NCI-H2171 (cell line): ENCODE measurements around the gene DHX57.
"Not testable (repeated sequence)": the region's sequence is repeated elsewhere in the genome, so short reads cannot be mapped to it uniquely, and the experiment has no call there.

ENCODE experiments used
- DNase-seq: peaks from one replicate; lab custom pipeline; 2025; lab: John Stamatoyannopoulos, UW

The DHX57 gene

DNA sequence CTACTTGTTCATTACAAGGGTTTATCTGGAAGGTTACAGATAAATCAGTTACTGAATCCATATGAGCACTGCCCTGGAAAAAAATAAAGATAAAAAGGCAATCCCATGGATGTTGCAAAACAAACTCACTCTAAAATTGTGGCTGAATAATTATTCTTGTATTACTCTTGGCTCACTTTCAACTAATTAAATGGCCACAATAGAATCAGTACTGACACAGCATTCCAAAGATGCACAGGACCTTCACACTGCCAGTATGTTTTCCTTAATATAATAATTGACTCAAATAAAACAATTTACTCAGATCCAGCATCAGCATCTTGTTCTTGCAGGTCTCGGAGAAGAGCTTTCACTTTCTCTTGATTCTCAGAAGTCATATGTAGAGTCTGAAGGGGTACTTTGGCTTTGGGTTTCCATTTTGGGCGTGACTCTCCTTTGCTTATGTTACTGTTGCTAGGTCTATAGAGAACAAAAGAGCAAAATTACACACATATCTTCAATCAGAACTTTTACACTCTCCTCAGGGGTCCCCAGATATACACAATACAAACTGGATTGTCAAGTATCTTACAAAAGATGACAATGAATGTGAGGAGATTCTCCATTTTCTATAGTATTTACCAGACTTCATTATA, 12.6 kb downstream of the DHX57 start:
- DNase-seq: no peak

DNA sequence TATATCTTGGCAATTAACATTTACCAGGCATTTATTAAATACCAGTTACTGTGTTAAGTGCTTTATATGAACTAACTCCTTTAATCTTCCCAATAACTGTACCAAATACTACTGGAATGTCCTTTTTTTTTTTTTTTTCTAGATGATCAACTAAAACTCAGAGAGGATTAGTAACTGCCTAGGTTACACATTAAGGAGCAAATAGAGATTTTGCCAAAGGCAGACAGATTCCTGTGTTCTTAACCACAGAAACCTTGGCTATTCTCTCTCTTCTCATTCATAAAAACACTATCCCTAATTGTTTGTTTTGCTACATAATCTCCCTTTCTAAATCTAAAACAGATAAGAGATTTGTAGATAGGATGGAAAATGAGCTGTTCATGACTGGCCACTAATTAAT, 13.3 kb downstream of the DHX57 start:
- DNase-seq: no peak

DNA sequence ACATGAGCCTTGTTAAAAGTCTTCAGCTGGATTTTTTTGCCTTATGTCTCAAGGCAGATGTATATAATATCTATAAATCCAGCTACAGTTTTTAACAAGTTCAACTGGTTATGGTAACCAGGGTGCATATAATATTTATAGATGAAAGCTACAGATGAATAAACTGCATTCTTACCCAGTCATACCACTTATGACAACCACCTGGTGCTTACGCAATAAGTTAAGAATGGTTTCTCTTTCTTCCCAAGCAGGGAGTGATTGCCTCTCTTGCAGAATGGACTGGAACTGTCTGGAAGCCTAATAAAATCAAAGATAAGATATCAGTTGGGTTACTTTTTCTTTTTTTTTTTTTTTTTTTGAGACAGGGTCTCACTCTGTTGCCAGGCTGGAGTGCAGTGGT, 19.6 kb downstream of the DHX57 start:
- no peak for DNase-seq

DNA sequence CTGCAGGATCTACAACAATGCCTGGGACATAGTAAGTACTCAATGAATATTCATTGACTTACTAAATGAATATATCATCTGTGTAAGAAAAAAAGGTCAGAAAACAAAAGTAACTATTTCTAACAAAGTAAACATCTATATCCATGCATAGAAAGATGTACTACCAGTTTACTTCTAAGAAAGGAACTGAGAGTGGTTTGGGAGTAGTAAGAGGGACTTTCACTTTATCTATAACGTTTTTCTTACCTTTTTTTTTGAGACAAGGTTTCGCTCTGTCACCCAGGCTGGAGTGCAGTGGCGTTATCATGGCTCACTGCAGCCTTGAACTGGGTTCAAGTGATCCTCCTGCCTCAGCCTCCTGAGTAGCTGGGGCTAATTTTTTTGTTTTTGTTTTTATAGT, 25.7 kb downstream of the DHX57 start:
- DNase-seq: no peak

DNA sequence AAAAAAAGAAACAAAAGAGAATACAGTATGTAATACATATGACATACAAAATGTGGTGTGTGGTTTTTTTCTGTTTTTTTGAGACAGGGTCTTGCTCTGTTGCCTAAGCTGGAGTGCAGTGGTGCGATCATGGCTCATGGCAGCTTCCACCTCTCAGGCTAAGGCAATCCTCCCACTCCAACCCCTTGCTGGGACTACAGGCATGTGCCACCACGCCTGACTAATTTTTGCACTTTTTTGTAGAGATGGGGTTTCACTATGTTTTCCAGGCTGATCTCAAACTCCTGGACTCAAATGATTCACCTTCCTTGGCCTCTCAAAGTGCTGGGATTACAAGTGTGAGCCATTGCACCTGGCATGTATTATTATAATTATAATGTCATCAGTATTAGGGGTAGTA, 38.9 kb downstream of the DHX57 start:
- DNase-seq: no peak

DNA sequence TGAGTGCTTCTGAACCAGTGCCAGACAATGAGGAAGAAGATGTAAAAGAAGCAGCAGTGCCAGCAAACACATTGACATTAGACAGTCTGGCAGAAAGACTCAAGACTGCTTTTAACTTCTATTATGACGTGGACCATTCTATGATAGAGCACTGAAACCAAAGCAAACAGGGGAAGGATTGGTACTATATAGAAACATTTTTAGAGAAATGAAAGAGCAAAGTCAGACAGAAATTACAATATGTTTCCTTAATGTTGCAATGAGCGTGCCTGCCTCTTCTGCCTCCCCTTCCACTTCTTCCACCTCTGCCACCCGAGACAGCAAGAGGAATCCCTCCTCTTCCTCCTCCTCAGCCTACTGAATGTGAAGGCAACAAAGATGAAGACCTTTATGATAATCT, 39.7 kb downstream of the DHX57 start:
- DNase-seq: no peak

DNA sequence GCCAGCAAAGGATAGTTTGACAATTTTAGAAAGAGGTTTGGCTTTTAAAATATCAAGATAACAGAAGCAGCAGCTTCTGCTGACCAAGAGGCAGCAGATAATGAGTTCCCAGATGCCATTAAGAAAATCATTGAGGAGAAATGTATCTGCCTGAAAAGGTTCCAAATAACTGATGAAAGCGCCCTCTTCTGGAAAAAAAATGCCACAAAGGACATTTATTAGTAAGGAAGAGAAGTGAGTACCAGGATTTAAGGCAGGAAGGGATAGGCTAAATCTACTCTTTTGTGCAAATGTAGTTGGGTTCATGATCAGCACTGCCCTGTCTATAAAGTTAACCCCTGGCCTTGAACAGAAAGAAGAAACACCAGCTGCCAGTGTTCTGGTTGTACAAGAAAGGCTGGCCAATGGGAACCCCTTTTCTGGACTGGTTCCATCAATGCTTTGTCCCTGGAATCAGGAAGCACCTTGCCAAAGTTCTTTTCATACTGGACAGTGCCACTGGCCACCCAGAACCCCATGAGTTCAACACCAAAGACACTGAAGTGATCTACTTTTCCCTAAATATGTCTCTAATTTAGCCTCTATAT, 40.6 kb downstream of the DHX57 start:
- no peak for DNase-seq

DNA sequence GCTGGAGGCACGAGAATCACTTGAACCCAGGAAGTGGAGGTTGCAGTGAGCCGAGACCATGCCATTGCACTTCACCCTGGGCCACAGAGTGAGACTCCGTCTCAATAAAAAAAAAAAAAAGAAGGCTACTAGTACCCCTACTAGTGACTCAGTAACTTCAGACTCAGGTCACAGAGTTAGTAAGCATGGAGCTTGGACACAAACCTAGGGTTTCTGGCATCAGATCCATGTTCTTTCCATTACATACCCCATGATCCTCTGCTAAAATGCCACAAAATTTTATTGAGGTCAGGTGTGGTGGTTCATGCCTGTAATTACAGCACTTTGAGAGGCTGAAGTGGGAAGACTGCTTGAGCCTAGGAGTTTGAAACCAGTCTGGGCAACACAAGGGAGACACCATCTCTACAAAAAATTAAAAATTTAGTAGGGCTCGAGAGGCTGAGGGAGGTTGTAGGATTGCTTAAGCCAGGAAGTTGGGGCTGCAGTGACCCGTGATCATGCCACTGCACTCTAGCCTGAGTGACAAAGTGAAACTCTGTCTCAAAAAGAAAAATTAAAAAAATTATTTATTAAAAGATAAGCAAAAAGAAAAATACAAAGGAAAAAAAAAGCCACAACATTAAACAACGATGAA, 45.1 kb downstream of the DHX57 start:
- DNase-seq: no peak

DNA sequence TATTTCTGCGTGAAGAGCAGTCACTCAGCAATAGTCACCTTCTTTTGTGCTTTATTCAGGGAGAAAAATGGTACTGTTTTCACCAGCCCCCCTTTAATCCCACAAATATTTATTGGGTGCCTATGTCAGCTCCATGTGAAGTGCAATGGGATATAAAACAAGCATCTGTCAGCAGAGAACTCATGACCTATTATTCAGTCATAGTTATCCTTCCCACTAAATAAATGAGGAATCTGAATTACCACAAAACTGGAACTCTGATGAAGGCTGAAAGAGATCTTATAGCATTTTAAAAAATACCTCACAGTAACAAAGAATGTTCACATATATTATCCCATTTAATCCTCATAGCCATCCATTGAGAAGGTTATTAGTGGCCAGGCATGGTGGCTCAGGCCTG, 45.8 kb downstream of the DHX57 start:
- no peak for DNase-seq

DNA sequence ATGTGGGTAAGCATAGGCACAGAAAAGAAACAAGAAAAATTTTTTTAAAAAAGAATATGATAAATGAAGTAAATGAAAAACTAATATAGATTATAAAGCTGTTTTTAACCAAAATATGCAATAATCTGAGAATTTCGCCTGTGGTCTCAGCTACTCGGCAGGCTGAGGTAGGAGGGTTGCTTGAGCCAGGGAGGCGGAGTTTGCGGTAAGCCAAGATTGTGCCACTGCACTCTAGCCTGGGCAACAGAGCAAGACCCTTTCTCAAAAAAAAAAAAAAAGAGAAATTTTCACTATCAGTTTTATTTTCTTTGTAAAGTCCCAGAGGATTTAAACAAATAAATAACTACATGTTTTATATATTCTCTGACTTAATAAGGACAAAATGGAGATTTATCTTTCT, 47.3 kb downstream of the DHX57 start:
- no peak for DNase-seq

DNA sequence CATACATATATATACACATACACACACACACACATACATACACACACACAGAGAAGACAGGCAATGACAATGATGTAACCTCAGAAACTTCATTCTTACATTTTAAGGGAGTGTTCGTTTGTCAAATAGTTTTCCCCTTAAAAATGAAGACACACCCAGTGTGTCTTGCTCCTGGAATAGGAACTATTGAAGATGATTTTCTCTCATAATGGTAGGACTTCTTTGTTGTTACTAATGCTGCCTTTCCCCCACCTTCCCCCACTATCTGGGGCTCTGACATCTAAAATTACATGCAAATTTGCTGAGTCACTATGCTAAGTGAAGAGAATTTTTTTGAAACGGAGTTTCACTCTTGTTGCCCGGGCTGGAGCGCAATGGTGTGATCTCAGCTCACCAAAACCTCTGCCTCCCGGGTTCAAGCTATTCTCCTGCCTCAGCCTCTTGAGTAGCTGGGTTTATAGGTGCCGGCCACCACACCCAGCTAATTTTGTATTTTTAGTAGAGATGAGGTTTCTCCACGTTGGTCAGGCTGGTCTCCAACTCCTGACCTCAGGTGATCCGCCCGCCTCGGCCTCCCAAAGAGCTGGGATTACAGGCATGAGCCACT, 48.1 kb downstream of the DHX57 start:
- peak; percentile 7 for DNase-seq

DNA sequence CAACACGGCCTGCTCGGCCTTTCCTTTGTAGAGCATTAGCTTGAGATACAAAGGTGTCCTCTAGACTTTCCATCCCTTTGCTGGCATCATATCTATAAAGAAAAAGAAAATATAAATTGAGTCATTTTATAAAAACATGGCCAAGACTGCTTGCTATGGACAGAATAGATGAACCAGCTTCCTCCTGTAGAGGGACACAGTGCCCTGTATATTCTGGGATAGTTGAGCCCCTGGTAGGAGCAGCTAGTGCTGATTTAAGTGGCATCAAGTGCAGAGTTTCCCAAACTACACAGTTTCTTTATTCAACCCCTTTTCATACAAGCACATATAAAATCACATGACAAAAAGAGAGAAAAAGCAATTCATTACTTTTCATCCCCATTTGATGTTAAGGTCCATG, 49.8 kb downstream of the DHX57 start:
- DNase-seq: no peak

DNA sequence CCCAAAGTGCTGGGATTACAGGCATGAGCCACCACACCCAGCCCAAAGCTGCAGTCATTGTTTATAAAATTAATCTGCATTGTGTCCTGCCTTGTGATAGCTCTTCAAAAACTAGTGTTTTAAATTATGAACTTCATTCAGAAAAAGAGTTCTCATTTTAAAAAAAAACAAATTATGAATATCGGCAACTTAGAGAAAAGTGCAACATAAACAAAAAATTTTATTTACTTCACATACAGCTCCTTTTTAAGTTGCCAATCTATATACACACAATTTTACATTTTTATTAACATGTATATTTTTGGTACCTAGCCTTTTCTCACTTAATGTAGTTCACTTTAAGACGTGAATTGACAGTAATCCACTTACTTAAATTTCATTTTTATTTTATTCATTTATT, 50.8 kb downstream of the DHX57 start:
- no peak for DNase-seq

DNA sequence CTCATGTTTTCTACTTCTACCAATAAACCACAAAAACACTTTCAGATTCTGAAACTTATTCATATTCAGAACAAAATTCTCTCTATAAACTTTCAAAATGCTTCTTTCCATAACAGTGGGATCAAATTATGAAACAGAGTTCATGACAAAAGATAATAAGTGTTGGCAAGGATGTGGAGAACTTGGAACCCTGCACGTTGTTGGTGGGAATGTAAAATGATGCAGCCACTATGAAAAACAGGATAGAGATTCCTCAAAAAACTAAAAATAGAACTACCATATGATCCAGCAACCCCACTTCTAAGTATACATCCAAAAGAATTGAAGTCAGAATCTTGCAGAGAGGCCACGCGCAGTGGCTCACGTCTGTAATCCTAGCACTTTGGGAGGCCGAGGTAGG, 52.3 kb downstream of the DHX57 start:
- no peak for DNase-seq

DNA sequence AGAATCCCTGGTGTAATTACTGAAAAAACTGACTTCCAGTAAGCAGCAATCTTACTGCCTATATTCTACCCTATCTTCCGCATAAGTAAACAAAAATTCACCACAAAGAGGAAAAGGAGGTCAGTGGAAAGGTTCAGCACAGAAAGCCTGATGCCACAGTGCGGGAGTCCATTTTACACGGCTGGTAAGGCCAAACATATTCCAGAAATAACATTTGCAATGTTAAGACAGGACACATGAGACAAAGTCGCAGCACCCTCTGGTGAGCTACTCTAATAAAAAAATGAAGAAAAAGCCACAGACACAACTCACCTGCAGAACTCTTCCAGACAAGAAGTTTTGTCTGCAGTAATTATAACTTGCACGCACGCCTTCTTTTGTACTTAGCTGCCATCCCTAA, 57.2 kb downstream of the DHX57 start:
- no peak for DNase-seq

DNA sequence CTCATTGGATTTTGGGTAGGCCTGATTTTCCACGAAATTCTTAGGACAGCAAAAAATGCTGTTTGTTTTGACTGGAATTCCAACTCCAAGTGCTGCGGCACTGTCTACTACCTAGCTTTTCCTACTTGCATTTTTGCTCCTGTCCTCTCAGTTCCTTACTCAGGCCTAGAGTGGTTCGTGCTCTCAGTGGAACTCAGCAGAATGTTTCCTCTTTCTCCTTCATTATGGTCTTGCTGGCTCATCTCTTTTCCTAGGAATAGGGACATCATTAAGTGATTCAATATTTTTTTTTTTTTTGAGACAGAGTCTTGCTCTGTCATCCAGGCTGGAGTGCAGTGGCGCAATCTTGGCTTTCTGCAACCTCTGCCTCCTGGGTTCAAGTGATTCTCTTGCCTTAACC, 59.8 kb downstream of the DHX57 start:
- no peak for DNase-seq

DNA sequence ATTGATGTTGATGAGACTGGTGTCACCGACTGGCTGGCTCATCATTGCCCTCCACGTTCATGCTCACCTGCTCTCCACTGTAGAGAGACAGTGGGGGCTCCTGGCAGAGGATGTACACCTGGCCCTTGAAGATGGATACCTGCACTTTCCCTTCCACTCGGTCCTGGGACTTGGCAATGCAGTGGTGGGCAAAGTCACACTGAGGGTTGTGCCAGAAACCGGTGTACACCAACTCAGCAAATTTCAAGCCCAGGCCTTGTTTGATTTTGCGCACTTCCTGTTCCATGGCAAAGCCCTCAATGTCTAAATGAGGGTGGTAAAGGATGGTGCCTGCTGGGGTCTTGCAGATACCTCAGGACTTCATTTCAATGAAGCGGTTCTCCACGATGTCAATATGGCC, 65.2 kb downstream of the DHX57 start:
- no peak for DNase-seq

DNA sequence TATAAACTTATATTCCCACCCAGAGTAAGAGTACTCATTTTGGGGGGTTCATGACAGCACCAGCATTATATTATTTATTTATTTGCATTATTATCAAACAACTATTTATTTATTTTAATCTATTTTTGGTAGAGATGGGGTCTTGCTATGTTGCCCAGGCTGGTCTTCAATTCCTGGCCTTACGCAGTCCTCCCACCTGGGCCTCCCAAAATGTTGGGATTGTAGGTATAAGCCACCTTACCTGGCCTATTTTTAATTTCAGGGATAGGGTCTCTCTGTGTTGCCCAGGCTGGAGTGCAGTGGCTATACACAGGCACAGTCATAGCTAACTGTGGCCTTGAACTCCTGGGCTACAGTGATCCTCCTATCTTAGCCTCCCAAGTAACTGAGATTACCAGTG, 67.1 kb downstream of the DHX57 start:
- DNase-seq: no peak

DNA sequence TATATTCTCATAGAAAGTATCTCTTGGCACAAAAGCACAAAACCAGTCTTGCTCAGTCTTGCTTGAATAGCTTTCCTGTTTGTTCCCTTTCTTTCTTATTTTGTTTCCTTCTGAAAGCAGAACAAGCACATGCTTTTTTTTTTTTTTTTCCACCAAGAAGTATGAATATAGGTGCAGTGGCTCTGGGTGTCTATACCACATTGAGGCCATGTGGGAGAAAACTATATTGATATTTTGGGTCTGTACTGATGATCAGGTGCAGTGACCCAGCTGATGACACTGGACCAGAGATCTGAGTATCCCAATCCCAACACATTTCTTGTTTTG, 69.0 kb downstream of the DHX57 start:
- DNase-seq: no peak

DNA sequence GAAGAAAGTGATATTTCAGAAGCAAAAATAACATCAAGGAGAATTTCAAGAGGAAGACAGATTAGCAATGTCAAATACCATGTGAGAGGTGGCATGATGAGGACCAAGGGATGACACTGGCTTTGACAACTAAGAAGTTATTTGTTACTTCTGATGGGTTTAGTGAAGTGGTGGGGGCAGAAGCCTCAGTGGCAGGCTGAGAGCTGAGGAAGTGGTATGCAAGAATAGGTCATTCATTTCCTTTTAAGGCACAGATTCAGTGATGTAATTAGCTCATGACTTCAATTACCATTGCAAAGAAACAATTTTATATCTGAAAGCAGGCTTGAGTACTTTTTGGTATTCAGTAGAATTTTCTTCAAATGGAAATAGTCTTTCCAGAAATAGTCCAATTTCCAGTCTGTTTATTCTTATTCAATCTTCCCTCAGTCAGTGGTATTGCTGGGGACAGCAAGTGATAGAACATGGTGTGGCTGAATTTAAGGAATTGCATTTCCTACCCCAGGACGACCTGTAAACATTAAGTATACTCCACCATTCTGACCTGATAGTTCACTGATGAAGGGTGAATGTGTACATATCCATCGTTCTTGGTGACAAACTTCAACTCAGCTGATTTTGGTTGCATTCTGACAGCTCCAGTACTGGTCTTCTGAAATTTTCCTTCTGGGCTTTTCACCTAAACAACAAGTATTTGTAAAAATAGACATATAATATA, 69.6 kb downstream of the DHX57 start:
- DNase-seq: no peak

DNA sequence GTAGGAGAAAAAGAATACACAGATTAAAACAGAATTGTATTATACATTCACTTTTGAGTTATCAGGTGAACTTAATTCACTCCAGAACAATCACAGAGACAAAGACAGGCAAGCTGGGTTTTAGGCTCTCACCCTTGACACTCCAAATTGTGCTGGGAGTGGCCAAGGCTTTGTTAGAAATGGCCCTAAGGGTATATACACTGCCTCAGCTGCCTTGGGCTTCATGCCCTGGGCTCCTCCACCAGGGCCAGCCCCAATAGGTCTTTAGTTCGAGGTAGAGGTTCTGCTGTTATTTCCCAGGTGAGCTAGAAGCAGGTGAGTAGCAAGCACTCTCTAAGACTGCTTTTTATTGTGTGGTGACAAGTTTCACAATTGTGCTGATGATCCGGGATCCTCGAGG, 77.8 kb downstream of the DHX57 start:
- DNase-seq: no peak

DNA sequence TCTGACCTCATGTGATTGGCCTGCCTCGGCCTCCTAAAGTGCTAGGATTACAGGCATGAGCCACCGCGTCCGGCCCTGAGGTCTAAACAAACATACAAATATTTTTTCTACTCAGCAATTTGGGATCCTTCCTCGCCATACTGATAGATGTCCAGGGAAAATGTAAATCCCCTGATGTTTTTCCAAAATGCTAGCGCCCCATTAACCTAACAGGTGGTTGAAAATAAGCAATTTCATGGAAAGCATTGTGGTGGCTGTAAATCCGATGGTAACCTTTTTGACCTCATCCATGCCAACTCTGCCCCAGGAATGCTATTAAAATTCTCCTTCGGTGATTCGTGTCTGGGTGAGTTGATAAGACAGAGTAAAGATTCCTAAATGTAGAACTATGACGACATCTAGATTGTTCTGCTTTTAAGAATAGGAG, 78.5 kb downstream of the DHX57 start:
- no peak for DNase-seq

DNA sequence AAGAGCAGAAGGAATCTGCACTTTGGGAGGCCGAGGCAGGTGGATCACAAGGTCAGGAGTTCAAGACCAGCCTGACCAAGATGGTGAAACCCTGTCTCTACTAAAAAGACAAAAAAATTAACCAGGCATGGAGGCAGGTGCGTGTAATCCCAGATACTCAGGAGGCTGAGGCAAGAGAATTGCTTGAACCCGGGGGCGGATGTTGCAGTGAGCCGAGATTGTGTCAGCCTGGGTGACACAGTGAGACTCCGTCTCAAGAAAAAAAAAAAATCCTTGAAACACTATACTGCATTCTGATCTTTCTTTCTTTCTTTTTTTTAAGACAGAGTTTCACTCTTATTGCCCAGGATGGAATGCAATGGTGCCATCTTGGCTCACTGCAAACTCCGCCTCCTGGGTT, 80.7 kb downstream of the DHX57 start:
- DNase-seq: not testable (repeated sequence)
